ENCODE measurements around the gene PHLDA1.
"Not testable (repeated sequence)": the region's sequence is repeated elsewhere in the genome, so short reads cannot be mapped to it uniquely, and the experiment has no call there.

Gene PHLDA1

GRCh38 chr12:75995691-75996090 is 35.9 kb downstream of the PHLDA1 start:
- peaks cover 0 to 2% of the 10 kb centered on the region in 2 donors for H3K4me1 Mint-ChIP-seq
- no peaks in the 10 kb centered on the region for H3K9me3 Mint-ChIP-seq
- no peak for ATAC-seq (replicated peaks)
- H3K27me3 Mint-ChIP-seq, result peaks cover 7 to 24% of the 10 kb centered on the region in 2 donors
- H3K4me3 Mint-ChIP-seq, result no peak overlapping the region
- H3K27ac Mint-ChIP-seq, result no peak overlapping the region
- no peaks in the 10 kb centered on the region for H3K36me3 Mint-ChIP-seq
- DNase-seq, result no peak

GRCh38 chr12:75994069-75994740 is 37.4 kb downstream of the PHLDA1 start:
- no peak overlapping the region for H3K4me3 Mint-ChIP-seq
- peaks cover 14 to 35% of the 10 kb centered on the region in 2 donors for H3K27me3 Mint-ChIP-seq
- no peak overlapping the region for H3K27ac Mint-ChIP-seq
- H3K4me1 Mint-ChIP-seq, result peaks cover 0 to 2% of the 10 kb centered on the region in 2 donors
- no peaks in the 10 kb centered on the region for H3K9me3 Mint-ChIP-seq
- no peak for ATAC-seq (replicated peaks)
- H3K36me3 Mint-ChIP-seq, result no peaks in the 10 kb centered on the region
- no peak for DNase-seq

- Mint-ChIP-seq H3K4me3 (no peak overlapping the region), H3K27ac (no peak overlapping the region), H3K9me3 (peaks cover 0 to 4% of the 10 kb centered on the region in 2 donors), H3K36me3 (peaks cover 2 to 6% of the 10 kb centered on the region in 2 donors), H3K27me3 (peaks cover 26 to 43% of the 10 kb centered on the region in 2 donors), H3K4me1 (peaks cover 0 to 2% of the 10 kb centered on the region in 2 donors)
- DNase-seq (no peak), ATAC-seq (replicated peaks) (no peak)
Observed at GRCh38 chr12:75991753-75992152, 39.8 kb downstream of the PHLDA1 start.

GRCh38 chr12:75990189-75990912 is 41.2 kb downstream of the PHLDA1 start:
- Mint-ChIP-seq H3K36me3 (peaks cover 2 to 6% of the 10 kb centered on the region in 2 donors), H3K27me3 (peaks cover 26 to 44% of the 10 kb centered on the region in 2 donors), H3K27ac (no peak overlapping the region), H3K4me1 (peaks cover 0 to 2% of the 10 kb centered on the region in 2 donors), H3K4me3 (no peak overlapping the region), H3K9me3 (peaks cover 0 to 4% of the 10 kb centered on the region in 2 donors)
- ATAC-seq (replicated peaks) (no peak), DNase-seq (no peak)

- Mint-ChIP-seq H3K27me3 (peaks cover 39 to 55% of the 10 kb centered on the region in 2 donors), H3K4me1 (peaks cover 9 to 17% of the 10 kb centered on the region in 2 donors)
- not testable (repeated sequence) for H3K4me3 Mint-ChIP-seq; H3K9me3 Mint-ChIP-seq; H3K27ac Mint-ChIP-seq; H3K36me3 Mint-ChIP-seq; ATAC-seq (replicated peaks); DNase-seq
Observed at GRCh38 chr12:75987709-75988108, 43.9 kb downstream of the PHLDA1 start.

DNA sequence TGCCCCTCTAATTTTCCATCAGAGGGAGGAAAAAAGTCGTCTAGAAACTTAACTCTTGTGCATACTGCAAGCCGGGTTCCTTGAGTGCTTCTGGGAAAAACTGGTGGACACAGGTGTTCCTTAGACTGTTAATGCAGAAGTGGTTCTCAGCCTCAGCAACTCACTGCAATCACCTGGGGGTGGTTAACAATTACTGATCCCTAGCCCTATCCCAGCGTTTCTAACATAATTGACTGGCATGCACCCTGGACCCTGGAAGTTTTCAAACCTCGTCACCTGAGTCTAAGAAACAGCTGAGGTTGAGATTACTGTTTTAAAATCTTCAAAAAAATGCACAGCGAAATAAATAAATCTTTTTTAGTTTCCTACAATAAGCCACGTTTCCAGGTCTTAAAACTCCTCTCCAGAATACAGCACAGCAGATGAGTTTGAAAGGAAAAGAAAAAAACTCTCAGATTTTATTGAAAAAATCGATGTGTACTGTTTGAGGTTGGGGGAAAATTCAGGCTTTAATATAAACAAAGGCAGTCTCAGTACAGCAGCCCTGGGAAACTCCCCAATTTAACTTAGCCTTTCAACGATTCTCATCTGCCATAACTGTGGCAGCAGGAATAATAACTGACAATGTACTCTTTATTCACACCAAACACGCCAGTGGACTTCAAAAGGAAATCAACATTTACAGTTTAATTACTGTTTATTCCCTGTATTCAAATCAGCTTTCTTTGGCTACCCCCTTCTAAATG is 45.4 kb downstream of the PHLDA1 start:
- no peak overlapping the region for H3K27ac Mint-ChIP-seq
- peaks cover 15 to 32% of the 10 kb centered on the region in 2 donors for H3K4me1 Mint-ChIP-seq
- peaks cover 0 to 7% of the 10 kb centered on the region in 2 donors for H3K9me3 Mint-ChIP-seq
- peaks cover 2 to 6% of the 10 kb centered on the region in 2 donors for H3K36me3 Mint-ChIP-seq
- no peak for ATAC-seq (replicated peaks)
- H3K27me3 Mint-ChIP-seq, result peaks cover 36 to 42% of the 10 kb centered on the region in 2 donors
- no peak overlapping the region for H3K4me3 Mint-ChIP-seq
- no peak for DNase-seq

GRCh38 chr12:75985566-75985965 is 46.0 kb downstream of the PHLDA1 start:
- no peak for ATAC-seq (replicated peaks)
- no peak overlapping the region for H3K4me3 Mint-ChIP-seq

DNA sequence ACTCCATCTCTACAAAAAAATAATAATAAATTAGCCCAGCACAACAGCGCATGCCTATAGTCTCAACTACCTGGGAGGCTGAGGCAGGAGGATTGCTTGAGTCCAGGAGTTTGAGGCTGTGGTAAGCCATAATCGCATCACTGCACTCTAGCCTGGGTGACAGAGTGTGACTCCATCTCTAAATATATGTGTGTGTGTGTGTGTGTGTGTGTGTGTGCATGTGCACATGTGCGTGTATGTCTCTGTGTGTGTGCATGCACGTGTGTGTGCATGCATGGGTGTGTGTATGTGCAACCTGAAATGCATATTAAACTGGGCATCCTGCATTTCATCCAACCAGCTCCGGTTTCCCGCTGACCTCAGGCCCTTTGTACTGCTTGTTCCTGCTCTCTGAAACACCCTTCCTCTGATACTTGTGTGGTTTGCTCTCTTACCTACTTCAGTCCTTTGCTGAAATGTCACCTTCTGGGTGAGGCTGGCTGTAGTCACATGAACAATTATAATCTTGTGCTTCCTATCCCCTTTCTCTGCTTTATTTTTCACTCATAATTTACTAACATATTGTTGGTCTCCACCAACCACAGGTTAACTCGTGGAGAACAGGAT is 46.9 kb downstream of the PHLDA1 start:
- Mint-ChIP-seq H3K4me1 (peaks cover 23 to 32% of the 10 kb centered on the region in 2 donors), H3K27ac (no peak overlapping the region), H3K4me3 (no peak overlapping the region), H3K27me3 (peaks cover 33% of the 10 kb centered on the region in 2 donors), H3K36me3 (peaks cover 2 to 6% of the 10 kb centered on the region in 2 donors), H3K9me3 (peaks cover 0 to 7% of the 10 kb centered on the region in 2 donors)
- ATAC-seq (replicated peaks) (peak in 1 of 2 donors; percentile 33), DNase-seq (no peak)

More at GRCh38 chr12:75985566-75985965, 46.0 kb downstream of the PHLDA1 start:
- Mint-ChIP-seq H3K27ac (no peak overlapping the region), H3K27me3 (peaks cover 36 to 42% of the 10 kb centered on the region in 2 donors), H3K9me3 (peaks cover 0 to 7% of the 10 kb centered on the region in 2 donors), H3K4me1 (peaks cover 19 to 32% of the 10 kb centered on the region in 2 donors), H3K36me3 (peaks cover 2 to 6% of the 10 kb centered on the region in 2 donors)
- DNase-seq, result no peak

DNA sequence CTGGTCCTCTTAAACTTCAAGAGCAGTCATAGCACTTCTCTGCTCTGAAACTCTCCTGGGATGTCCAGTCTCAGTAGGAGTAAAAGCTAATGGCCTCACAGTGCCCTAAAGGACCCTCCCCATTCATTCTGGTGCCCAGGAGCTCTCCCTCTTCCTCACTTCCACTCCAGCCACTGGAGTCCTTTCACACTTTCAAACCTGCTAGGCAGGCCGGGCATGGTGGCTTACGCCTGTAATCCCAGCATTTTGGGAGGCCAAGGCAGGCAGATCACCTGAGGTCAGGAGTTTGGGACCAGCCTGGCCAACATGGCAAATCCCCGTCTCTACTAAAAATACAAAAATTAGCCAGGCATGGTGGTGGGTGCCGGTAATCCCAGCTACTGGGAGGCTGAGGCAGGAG is 47.7 kb downstream of the PHLDA1 start:
- not testable (repeated sequence) for H3K4me3 Mint-ChIP-seq; H3K27ac Mint-ChIP-seq; H3K36me3 Mint-ChIP-seq; H3K9me3 Mint-ChIP-seq; DNase-seq; ATAC-seq (replicated peaks)
- Mint-ChIP-seq H3K27me3 (peaks cover 25 to 27% of the 10 kb centered on the region in 2 donors), H3K4me1 (peaks cover 29 to 38% of the 10 kb centered on the region in 2 donors)

DNA sequence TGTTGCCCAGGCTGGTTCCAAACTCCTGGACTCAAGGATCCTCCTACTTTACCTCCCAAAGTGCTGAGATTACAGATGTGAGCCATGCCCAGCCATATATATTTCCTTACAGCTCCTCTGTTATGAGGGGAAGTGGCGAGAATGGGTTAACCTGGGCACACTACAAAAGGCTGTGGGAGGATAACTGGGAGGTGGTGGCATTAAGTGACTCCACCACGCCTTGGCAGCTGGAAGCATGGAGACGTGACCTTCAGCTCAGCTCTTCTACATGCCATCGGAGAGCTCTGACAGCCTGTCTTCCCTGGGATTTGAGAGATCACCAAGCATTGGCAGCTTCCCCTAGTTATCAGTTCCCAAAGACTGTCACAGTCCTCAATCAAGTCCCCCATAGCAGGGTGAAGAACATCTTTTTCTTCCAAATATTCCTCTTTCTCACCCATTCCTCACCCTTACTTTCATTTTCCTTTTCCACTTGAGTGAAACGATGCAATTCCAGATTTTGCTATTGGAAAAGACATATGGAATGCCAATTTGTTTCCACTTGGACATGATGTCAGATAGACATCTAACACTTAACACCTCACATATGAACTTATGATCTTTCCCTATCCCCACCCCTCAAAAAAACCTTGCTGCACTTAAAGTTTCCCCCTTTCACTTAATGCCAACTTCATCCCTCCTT is 48.5 kb downstream of the PHLDA1 start:
- DNase-seq, result no peak
- Mint-ChIP-seq H3K4me3 (no peak overlapping the region), H3K4me1 (peaks cover 34 to 45% of the 10 kb centered on the region in 2 donors), H3K27me3 (peaks cover 18 to 20% of the 10 kb centered on the region in 2 donors), H3K36me3 (peaks cover 0 to under 1% of the 10 kb centered on the region in 2 donors), H3K9me3 (peaks cover 0 to 4% of the 10 kb centered on the region in 2 donors), H3K27ac (peak overlapping the region; percentile 65)
- no peak for ATAC-seq (replicated peaks)

GRCh38 chr12:75982169-75982564 is 49.4 kb downstream of the PHLDA1 start:
- Mint-ChIP-seq H3K27ac (no peak overlapping the region), H3K4me1 (peaks cover 42 to 55% of the 10 kb centered on the region in 2 donors), H3K9me3 (peaks cover 0 to 2% of the 10 kb centered on the region in 2 donors), H3K36me3 (no peaks in the 10 kb centered on the region), H3K27me3 (peaks cover 17 to 18% of the 10 kb centered on the region in 2 donors), H3K4me3 (no peak overlapping the region)
- ATAC-seq (replicated peaks), result no peak
- DNase-seq, result no peak

DNA sequence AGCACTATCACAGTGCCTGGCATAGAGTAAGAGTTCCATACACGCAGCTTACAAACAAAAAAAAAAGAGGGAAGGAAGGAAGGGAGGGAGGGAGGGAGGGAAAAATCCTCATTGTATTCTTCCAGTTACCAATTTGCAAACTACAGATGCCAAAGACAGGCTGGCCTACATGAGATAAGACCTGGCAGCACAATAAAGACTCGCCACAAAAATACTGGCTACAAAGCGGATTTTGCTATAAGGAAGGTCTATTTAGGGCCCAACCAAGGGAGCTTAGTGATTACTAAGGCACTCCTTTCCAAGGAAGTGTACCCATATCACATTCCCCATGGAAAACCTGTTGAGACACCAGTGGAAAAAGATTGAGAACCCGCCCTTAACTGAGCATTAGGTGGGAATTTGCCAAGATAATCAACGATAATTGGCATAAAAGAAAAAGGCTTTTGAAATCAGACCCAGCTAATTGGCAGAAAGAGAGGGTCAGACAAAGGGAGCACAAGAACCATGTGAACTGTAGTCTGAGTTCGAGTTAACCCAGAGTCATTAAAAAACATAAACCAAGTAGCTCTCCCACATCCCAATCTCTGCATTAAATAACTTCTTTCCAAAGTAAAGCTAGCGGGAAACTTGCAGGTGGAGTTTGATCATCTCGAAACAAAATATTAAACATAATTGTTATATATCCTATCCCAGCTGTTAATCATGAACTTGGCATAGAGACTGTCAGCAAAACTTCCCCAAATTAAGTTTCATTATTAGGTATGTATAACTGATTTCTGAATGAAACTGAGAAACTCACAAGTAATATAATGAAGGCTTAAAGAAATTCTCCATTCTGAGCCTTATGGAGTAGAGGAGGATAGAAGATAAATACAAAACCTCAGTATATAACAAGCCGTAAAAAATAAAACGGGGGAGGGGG is 50.1 kb downstream of the PHLDA1 start:
- DNase-seq (no peak), ATAC-seq (replicated peaks) (peak; percentile 34 to 44)
- Mint-ChIP-seq H3K27me3 (peaks cover 17 to 18% of the 10 kb centered on the region in 2 donors), H3K4me3 (no peak overlapping the region), H3K36me3 (no peaks in the 10 kb centered on the region), H3K27ac (no peak overlapping the region), H3K9me3 (peaks cover 0 to 2% of the 10 kb centered on the region in 2 donors), H3K4me1 (peaks cover 43 to 57% of the 10 kb centered on the region in 2 donors)

Data from stimulated activated naive B cell treated with anti-CD40 and anti-IgM and Interleukin-4, amounts not matched to agents 10 μg/mL and 1 μg/mL and 100 μg/mL, for 72 hours (primary cell).